NCI-H69 (cell line): ENCODE measurements around the gene DPF3.
"Not testable (repeated sequence)": the region's sequence is repeated elsewhere in the genome, so short reads cannot be mapped to it uniquely, and the experiment has no call there.

Experiments used
- DNase-seq: peaks from one replicate; lab custom pipeline; 2025; lab: John Stamatoyannopoulos, UW

Gene DPF3

GRCh38 chr14:72774894-72775620, 118.8 kb downstream of the DPF3 start:
- no peak for DNase-seq

- DNase-seq = no peak
Measured at GRCh38 chr14:72774141-72774540, 119.8 kb downstream of the DPF3 start.

- no peak for DNase-seq
Measured at GRCh38 chr14:72771561-72771960, 122.3 kb downstream of the DPF3 start.

GRCh38 chr14:72766296-72766695, 127.6 kb downstream of the DPF3 start:
- DNase-seq = no peak

- DNase-seq = no peak
Measured at GRCh38 chr14:72763892-72764291, 130.0 kb downstream of the DPF3 start.

- DNase-seq = no peak
Measured at GRCh38 chr14:72759670-72760069, 134.2 kb downstream of the DPF3 start.

GRCh38 chr14:72758993-72759392, 134.9 kb downstream of the DPF3 start:
- DNase-seq = no peak

GRCh38 chr14:72758420-72758819, 135.5 kb downstream of the DPF3 start:
- no peak for DNase-seq

GRCh38 chr14:72756967-72757366, 136.9 kb downstream of the DPF3 start:
- no peak for DNase-seq

GRCh38 chr14:72755766-72756165, 138.1 kb downstream of the DPF3 start:
- no peak for DNase-seq

- DNase-seq = no peak
Measured at GRCh38 chr14:72754949-72755348, 139.0 kb downstream of the DPF3 start.

GRCh38 chr14:72753879-72754400, 140.0 kb downstream of the DPF3 start:
- DNase-seq = no peak

GRCh38 chr14:72753044-72753710, 140.7 kb downstream of the DPF3 start:
- no peak for DNase-seq

GRCh38 chr14:72752034-72752412, 141.9 kb downstream of the DPF3 start:
- no peak for DNase-seq

- no peak for DNase-seq
Measured at GRCh38 chr14:72751276-72752033, 142.4 kb downstream of the DPF3 start.

GRCh38 chr14:72748921-72749320, 145.0 kb downstream of the DPF3 start:
- DNase-seq = not testable (repeated sequence)

- no peak for DNase-seq
Measured at GRCh38 chr14:72747652-72748051, 146.2 kb downstream of the DPF3 start.

- DNase-seq = peak; percentile 58
Measured at GRCh38 chr14:72745991-72746980, 147.6 kb downstream of the DPF3 start.

GRCh38 chr14:72745546-72745945, 148.4 kb downstream of the DPF3 start:
- DNase-seq = no peak

GRCh38 chr14:72744416-72745120, 149.3 kb downstream of the DPF3 start:
- DNase-seq = no peak

GRCh38 chr14:72743626-72744025, 150.3 kb downstream of the DPF3 start:
- peak; percentile 19 for DNase-seq
